Measurements from ENCODE around the gene OGN. TPM values are rescaled to one million over a fixed set of nuclear protein-coding genes. Genes with fewer than 3 reads are reported as not detected.
A peak's percentile ranks its signal among the peaks of the same experiment; 100 is the strongest.

Gene OGN
- total and polyA plus RNA-seq, 11 donors = 2.1 to 65.4 (median 9.6) TPM

- ATAC-seq (no peak), DNase-seq (no peak)
- WGBS, 4 donors = 94 to 100% (median 94%) methylated on average over 4 of the region's 4 CpGs
- intact Hi-C loops (cut with DNase I) = no loop called here
- Histone ChIP-seq H3K27me3 (no peaks in the 10 kb centered on the region), H3K4me3 (no peak overlapping the region), H3K36me3 (peaks cover 0 to 22% (median 0%) of the 10 kb centered on the region in 9 donors), H3K4me1 (peaks cover 0 to 9% (median 0%) of the 10 kb centered on the region in 12 donors), H3K27ac (peak overlapping the region in 8 of 12 donors; percentile 2 to 70 (median 26)), H3K9me3 (no peaks in the 10 kb centered on the region)
- TF ChIP-seq POLR2A (IDR thresholded peaks at IDR 0.05) = no peak
- TF ChIP-seq CTCF (IDR thresholded peaks at IDR 0.05) = no peak
Measured at GRCh38 chr9:92385953-92386352, 18.4 kb downstream of the OGN start.

DNA sequence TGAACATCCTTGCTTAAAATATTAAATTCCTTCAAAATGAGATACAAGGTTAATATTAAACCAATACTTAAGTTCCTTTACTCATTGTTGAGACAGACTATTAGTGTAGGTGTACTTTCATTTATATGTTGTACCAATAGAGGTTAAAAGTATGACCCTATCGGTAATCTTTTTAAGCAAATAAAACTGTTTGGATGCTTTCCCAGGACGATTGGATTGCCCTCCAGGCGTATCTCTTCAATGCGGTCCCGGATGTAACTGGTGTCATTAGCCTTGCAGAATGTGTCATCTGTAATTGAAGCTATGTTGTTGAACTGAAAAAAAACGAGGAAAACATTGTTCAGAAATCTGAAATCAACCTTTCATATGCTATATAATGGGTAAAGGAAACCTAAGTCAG lies 18.9 kb downstream of the OGN start:
- DNase-seq = no peak
- TF ChIP-seq POLR2A (IDR thresholded peaks at IDR 0.05) (no peak), CTCF (IDR thresholded peaks at IDR 0.05) (no peak)
- intact Hi-C loops (cut with DNase I) = no loop called here
- Histone ChIP-seq H3K9me3 (no peaks in the 10 kb centered on the region), H3K27me3 (no peaks in the 10 kb centered on the region), H3K4me1 (peaks cover 0 to 9% (median 0%) of the 10 kb centered on the region in 12 donors), H3K4me3 (no peak overlapping the region), H3K27ac (peak overlapping the region in 9 of 12 donors; percentile 2 to 70 (median 26)), H3K36me3 (peaks cover 0 to 22% (median 0%) of the 10 kb centered on the region in 9 donors)
- ATAC-seq = no peak
- 71 to 78% (median 76%) methylated on average over 6 of the region's 6 CpGs for WGBS, 4 donors

- no peak for DNase-seq
- no peak overlapping the region for H3K4me3 ChIP-seq
- H3K4me1 ChIP-seq = peaks cover 0 to 9% (median 0%) of the 10 kb centered on the region in 12 donors
- intact Hi-C loops (cut with DNase I) = no loop called here
- H3K36me3 ChIP-seq = peaks cover 0 to 22% (median 0%) of the 10 kb centered on the region in 9 donors
- no peak for TF ChIP-seq CTCF (IDR thresholded peaks at IDR 0.05)
- TF ChIP-seq POLR2A (IDR thresholded peaks at IDR 0.05) = no peak
- WGBS, 4 donors = 74 to 87% (median 79%) methylated on average over 3 of the region's 3 CpGs
- H3K27ac ChIP-seq = peak overlapping the region in 8 of 12 donors; percentile 2 to 70 (median 25)
- no peak for ATAC-seq
- no peaks in the 10 kb centered on the region for H3K27me3 ChIP-seq
- no peaks in the 10 kb centered on the region for H3K9me3 ChIP-seq
Measured at GRCh38 chr9:92385001-92385400, 19.4 kb downstream of the OGN start.

DNA sequence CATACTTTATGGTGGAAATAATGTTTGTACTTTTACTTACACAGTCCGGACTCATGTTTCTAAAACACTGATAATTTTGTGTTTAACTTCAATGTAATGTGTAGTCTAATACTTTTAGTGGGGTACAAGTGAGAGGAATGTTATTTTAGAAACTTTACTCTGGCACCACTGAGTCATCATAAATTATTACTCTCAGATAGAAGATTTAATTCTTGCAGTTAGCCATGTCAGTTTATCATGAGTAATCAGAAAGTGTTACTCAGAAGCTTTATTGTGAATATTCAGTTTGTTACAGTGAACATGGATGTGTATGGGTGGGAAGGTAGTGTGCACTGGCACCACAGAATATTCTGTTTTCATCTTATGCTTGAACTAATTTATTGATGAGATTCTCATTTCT lies 20.0 kb downstream of the OGN start:
- ATAC-seq = no peak
- peak overlapping the region in 4 of 12 donors; percentile 23 to 70 (median 30) for H3K27ac ChIP-seq
- TF ChIP-seq CTCF (IDR thresholded peaks at IDR 0.05) (no peak), POLR2A (IDR thresholded peaks at IDR 0.05) (no peak)
- peaks cover 0 to 16% (median 0%) of the 10 kb centered on the region in 9 donors for H3K36me3 ChIP-seq
- H3K4me3 ChIP-seq = no peak overlapping the region
- no peaks in the 10 kb centered on the region for H3K9me3 ChIP-seq
- intact Hi-C loops (cut with DNase I) = no loop called here
- H3K27me3 ChIP-seq = no peaks in the 10 kb centered on the region
- WGBS, 4 donors = 81 to 92% (median 90%) methylated on average over 1 of the region's 1 CpG
- peaks cover 0 to 9% (median 0%) of the 10 kb centered on the region in 12 donors for H3K4me1 ChIP-seq
- no peak for DNase-seq
